Measurements from ENCODE around the gene ATP6V0A4.

DNA sequence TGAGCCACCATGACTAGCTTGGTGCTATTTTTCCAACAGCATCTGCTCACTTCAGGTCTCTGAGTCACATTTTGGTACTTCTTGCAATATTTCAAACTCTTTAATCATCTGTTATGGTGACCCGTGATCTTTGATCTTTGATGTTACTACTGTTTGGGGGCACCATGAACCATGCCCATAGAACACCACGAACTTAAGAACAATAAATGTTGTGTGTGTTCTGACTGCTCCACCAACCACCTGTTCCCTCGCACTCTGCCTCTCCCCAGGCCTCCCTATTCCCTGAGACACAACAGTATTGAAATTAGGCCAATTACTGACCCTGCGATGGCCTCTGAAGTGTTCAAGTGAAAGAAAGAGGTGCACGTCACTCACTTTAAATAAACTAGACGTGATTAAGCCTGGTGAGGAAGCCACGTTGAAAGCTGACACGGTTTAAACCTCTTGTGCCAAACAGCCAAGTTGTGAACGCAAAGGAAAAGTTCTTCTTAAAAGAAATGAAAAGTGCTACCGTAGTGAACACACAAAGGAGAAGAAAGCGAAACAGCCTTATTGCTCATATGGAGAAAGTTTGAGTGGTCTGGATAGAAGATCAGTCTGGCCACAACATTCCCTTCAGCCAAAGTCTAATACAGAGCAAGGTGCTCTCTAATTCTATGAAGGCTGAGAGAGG is 27.2 kb upstream of the ATP6V0A4 start:
- TF ChIP-seq, protein P1, sequence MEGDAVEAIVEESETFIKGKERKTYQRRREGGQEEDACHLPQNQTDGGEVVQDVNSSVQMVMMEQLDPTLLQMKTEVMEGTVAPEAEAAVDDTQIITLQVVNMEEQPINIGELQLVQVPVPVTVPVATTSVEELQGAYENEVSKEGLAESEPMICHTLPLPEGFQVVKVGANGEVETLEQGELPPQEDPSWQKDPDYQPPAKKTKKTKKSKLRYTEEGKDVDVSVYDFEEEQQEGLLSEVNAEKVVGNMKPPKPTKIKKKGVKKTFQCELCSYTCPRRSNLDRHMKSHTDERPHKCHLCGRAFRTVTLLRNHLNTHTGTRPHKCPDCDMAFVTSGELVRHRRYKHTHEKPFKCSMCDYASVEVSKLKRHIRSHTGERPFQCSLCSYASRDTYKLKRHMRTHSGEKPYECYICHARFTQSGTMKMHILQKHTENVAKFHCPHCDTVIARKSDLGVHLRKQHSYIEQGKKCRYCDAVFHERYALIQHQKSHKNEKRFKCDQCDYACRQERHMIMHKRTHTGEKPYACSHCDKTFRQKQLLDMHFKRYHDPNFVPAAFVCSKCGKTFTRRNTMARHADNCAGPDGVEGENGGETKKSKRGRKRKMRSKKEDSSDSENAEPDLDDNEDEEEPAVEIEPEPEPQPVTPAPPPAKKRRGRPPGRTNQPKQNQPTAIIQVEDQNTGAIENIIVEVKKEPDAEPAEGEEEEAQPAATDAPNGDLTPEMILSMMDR (IDR thresholded peaks at IDR 0.05; ENCODE audit: low read length): no peak
- no peak for TF ChIP-seq EZH2 (IDR thresholded peaks at IDR 0.05; ENCODE audit: borderline replicate concordance, low read length)
